Osteoblast (primary cell): Measurements from ENCODE around the gene GAL. TPM values are rescaled to one million over a fixed set of nuclear protein-coding genes. Genes with fewer than 3 reads are reported as not detected.
A peak's percentile ranks its signal among the peaks of the same experiment; 100 is the strongest.

Experiments
- DNase-seq: peaks from one replicate; pipeline ENCODE4 v3.0.0; 2011; ENCODE audit warnings: low spot score, mixed read lengths; ENCODE audit not compliant: insufficient read length; ENCODE audit errors: missing footprints
- H2AFZ ChIP-seq: 2 replicates; pipeline ENCODE4 v1.6.0; 2011; ENCODE audit warnings: mild to moderate bottlenecking, low read length
- H3K27ac ChIP-seq: 2 replicates; pipeline ENCODE4 v1.5.1; 2011; ENCODE audit warnings: mild to moderate bottlenecking, low read depth, low read length, moderate library complexity
- H3K27me3 ChIP-seq: 2 replicates; pipeline ENCODE4 v1.6.0; 2012; ENCODE audit warnings: mild to moderate bottlenecking, control low read depth, inconsistent platforms, low read length, moderate library complexity; ENCODE audit not compliant: insufficient read depth
- H3K36me3 ChIP-seq: 2 replicates; pipeline ENCODE4 v1.5.1; 2011; ENCODE audit warnings: mild to moderate bottlenecking, low read length, control low read depth, moderate library complexity; ENCODE audit not compliant: insufficient read depth
- H3K4me1 ChIP-seq: 2 replicates; pipeline ENCODE4 v1.5.1; 2011; ENCODE audit warnings: mild to moderate bottlenecking, low read length, control low read depth, moderate library complexity; ENCODE audit not compliant: insufficient read depth
- H3K4me2 ChIP-seq: 2 replicates; pipeline ENCODE4 v1.6.0; 2011; ENCODE audit warnings: mild to moderate bottlenecking, low read length; ENCODE audit not compliant: insufficient read depth
- H3K4me3 ChIP-seq: fragments of 200-600 bp; sonication (generic); 3 replicates; pipeline ENCODE4 v1.5.1; 2012; ENCODE audit warnings: mild to moderate bottlenecking, low read length, inconsistent platforms; ENCODE audit not compliant: insufficient read depth
- H3K79me2 ChIP-seq: 2 replicates; pipeline ENCODE4 v1.6.0; 2012; ENCODE audit warnings: mild to moderate bottlenecking, low read length, control low read depth, inconsistent platforms; ENCODE audit not compliant: insufficient read depth
- H3K9me3 ChIP-seq: 2 replicates; pipeline ENCODE4 v1.5.1; 2011; ENCODE audit warnings: low read depth, low read length, control low read depth
- H4K20me1 ChIP-seq: 2 replicates; pipeline ENCODE4 v1.6.0; 2012; ENCODE audit warnings: mild to moderate bottlenecking, low read length, control low read depth; ENCODE audit not compliant: insufficient read depth
- CTCF ChIP-seq: IDR thresholded peaks from 2 replicates; pipeline ENCODE4 v1.5.1; 2011; ENCODE audit warnings: mild to moderate bottlenecking, low read depth, low read length, moderate library complexity; ENCODE audit errors: extremely low read depth
- total RNA-seq: library from RNA; depleted of rRNA; stranded (reverse); fragments of >200 nt; gene quantifications from 2 replicates; pipeline ENCODE4 v1.2.3, GENCODE V29; 2012

Gene GAL
- total RNA-seq, 1 donor: not detected

- Histone ChIP-seq H3K36me3 (no peaks in the 10 kb centered on the region), H3K27ac (no peak overlapping the region), H3K4me3 (no peak overlapping the region), H3K27me3 (peaks cover 58% of the 10 kb centered on the region), H2AFZ (no peak overlapping the region), H3K4me1 (no peaks in the 10 kb centered on the region), H3K4me2 (no peak overlapping the region), H4K20me1 (no peaks in the 10 kb centered on the region), H3K79me2 (no peaks in the 10 kb centered on the region), H3K9me3 (peaks cover 13% of the 10 kb centered on the region)
- no peak for TF ChIP-seq CTCF
- no peak for DNase-seq
These were observed 33.5 kb upstream of the GAL start for GRCh38 chr11:68650801-68651200.

GRCh38 chr11:68651208-68651984, 32.9 kb upstream of the GAL start:
- H2AFZ ChIP-seq: no peak overlapping the region
- no peak overlapping the region for H3K4me2 ChIP-seq
- no peaks in the 10 kb centered on the region for H4K20me1 ChIP-seq
- no peaks in the 10 kb centered on the region for H3K4me1 ChIP-seq
- no peak overlapping the region for H3K4me3 ChIP-seq
- TF ChIP-seq CTCF: no peak
- no peak overlapping the region for H3K27ac ChIP-seq
- no peaks in the 10 kb centered on the region for H3K79me2 ChIP-seq
- DNase-seq: peak; percentile 76
- H3K9me3 ChIP-seq: peaks cover 13% of the 10 kb centered on the region
- no peaks in the 10 kb centered on the region for H3K36me3 ChIP-seq
- H3K27me3 ChIP-seq: peaks cover 61% of the 10 kb centered on the region

GRCh38 chr11:68651985-68652682, 32.2 kb upstream of the GAL start:
- Histone ChIP-seq H3K36me3 (no peaks in the 10 kb centered on the region), H3K79me2 (no peaks in the 10 kb centered on the region), H3K4me1 (no peaks in the 10 kb centered on the region), H3K4me3 (no peak overlapping the region), H3K27ac (no peak overlapping the region), H4K20me1 (no peaks in the 10 kb centered on the region), H3K9me3 (peaks cover 7% of the 10 kb centered on the region), H3K4me2 (no peak overlapping the region), H3K27me3 (peaks cover 58% of the 10 kb centered on the region), H2AFZ (no peak overlapping the region)
- peak; percentile 42 for DNase-seq
- TF ChIP-seq CTCF: no peak

GRCh38 chr11:68652683-68653156, 31.6 kb upstream of the GAL start:
- H3K27ac ChIP-seq: no peak overlapping the region
- no peak for TF ChIP-seq CTCF
- DNase-seq: no peak
- no peak overlapping the region for H3K4me3 ChIP-seq
- H3K27me3 ChIP-seq: peaks cover 58% of the 10 kb centered on the region
- no peaks in the 10 kb centered on the region for H3K36me3 ChIP-seq
- H3K79me2 ChIP-seq: no peaks in the 10 kb centered on the region
- H3K4me2 ChIP-seq: no peak overlapping the region
- peaks cover 2% of the 10 kb centered on the region for H3K9me3 ChIP-seq
- no peaks in the 10 kb centered on the region for H3K4me1 ChIP-seq
- H2AFZ ChIP-seq: no peak overlapping the region
- no peaks in the 10 kb centered on the region for H4K20me1 ChIP-seq
